Endothelial cell of umbilical vein (primary cell): Measurements from ENCODE around the gene DLGAP1. TPM values are rescaled to one million over a fixed set of nuclear protein-coding genes. Genes with fewer than 3 reads are reported as not detected.

Experiments
- BruUV-seq: library from RNA; stranded (reverse); fragments of 400-500 nt; replicated peaks from 2 replicates; lab custom pipeline; 2021; lab: Mats Ljungman, UMichigan
- CTCF ChIA-PET: fragments of 300-600, 350-600 bp; sonication (Branson Sonifier 250); formaldehyde crosslinking; loops from one replicate; lab custom pipeline; 2021; ENCODE audit warnings: antibody characterized with exemption, inconsistent platforms; lab: Charles Lee
- POLR2A ChIA-PET: fragments of 300-600, 350-600 bp; sonication (Branson Sonifier 250); formaldehyde crosslinking; loops from one replicate; lab custom pipeline; 2021; ENCODE audit warnings: antibody characterized with exemption, inconsistent platforms; lab: Charles Lee
- DNase-seq: peaks from one replicate; pipeline ENCODE4 v3.0.0-alpha.2; 2011; ENCODE audit warnings: low read depth, low spot score
- FAIRE-seq: peaks from 2 replicates; lab custom pipeline; 2011; peaks lifted over from hg19 to GRCh38; lab: Jason Lieb, UNC
- H2AFZ ChIP-seq: 2 replicates; pipeline ENCODE4 v1.6.0; 2012; ENCODE audit warnings: low read depth, low read length, control low read depth, inconsistent platforms
- H3K27ac ChIP-seq: 2 replicates; pipeline ENCODE4 v1.5.1; 2011; ENCODE audit warnings: low read depth, mild to moderate bottlenecking, control low read depth, low read length, moderate library complexity; ENCODE audit not compliant: insufficient read depth
- H3K27me3 ChIP-seq, 2 experiments: 2 replicates each; pipeline versions ENCODE4 v1.6.0 to v1.6.1; 2011; ENCODE audit warnings: low read length in 2 of 2, mixed read lengths in 1 of 2; ENCODE audit not compliant: control insufficient read depth in 2 of 2, insufficient read depth in 2 of 2
- H3K36me3 ChIP-seq, 2 experiments: 2 replicates in 1 of 2; 3 replicates in 1 of 2; pipeline ENCODE4 v1.5.1; 2011; ENCODE audit warnings: low read length in 2 of 2, mild to moderate bottlenecking in 1 of 2, moderate library complexity in 1 of 2; ENCODE audit not compliant: control insufficient read depth in 2 of 2, insufficient read depth in 2 of 2; ENCODE audit errors: extremely low read depth in 1 of 2
- H3K4me1 ChIP-seq: 3 replicates; pipeline ENCODE4 v1.5.1; 2011; ENCODE audit warnings: mild to moderate bottlenecking, low read length; ENCODE audit not compliant: control insufficient read depth, insufficient read depth; ENCODE audit errors: extremely low read depth
- H3K4me2 ChIP-seq: 2 replicates; pipeline ENCODE4 v1.6.1; 2011; ENCODE audit warnings: low read length, control low read depth, mixed read lengths; ENCODE audit not compliant: insufficient read depth
- H3K4me3 ChIP-seq, 3 experiments: fragments of 200-600 bp in 1 of 3; sonication (generic), shearing (Covaris generic) in 1 of 3; replicated peaks in 1 of 3; 2 replicates each; pipeline ENCODE4 v1.5.1; 2011 to 2016; ENCODE audit warnings: control low read depth in 3 of 3, low read length in 3 of 3, mild to moderate bottlenecking in 2 of 3, inconsistent platforms in 1 of 3, low read depth in 1 of 3, moderate library complexity in 1 of 3; ENCODE audit not compliant: insufficient read depth in 1 of 3
- H3K79me2 ChIP-seq: 2 replicates; pipeline ENCODE4 v1.6.0; 2012; ENCODE audit warnings: low read length, inconsistent platforms; ENCODE audit not compliant: control insufficient read depth, insufficient read depth
- H3K9ac ChIP-seq: replicated peaks from 2 replicates; pipeline ENCODE3; 2011; ENCODE audit warnings: low read length, control low read depth; ENCODE audit not compliant: insufficient read depth; ENCODE audit errors: extremely low read depth
- H3K9me1 ChIP-seq: replicated peaks from 3 replicates; pipeline ENCODE4 v1.6.0; 2011; ENCODE audit warnings: mild to moderate bottlenecking, low read length; ENCODE audit not compliant: control insufficient read depth, insufficient read depth; ENCODE audit errors: extremely low read depth
- H3K9me3 ChIP-seq: replicated peaks from 2 replicates; pipeline ENCODE4 v1.5.1; 2012; ENCODE audit warnings: low read length, inconsistent platforms; ENCODE audit not compliant: control insufficient read depth, insufficient read depth
- H4K20me1 ChIP-seq: replicated peaks from 2 replicates; pipeline ENCODE3; 2011; ENCODE audit warnings: mild to moderate bottlenecking, low read length; ENCODE audit not compliant: control insufficient read depth, insufficient read depth; ENCODE audit errors: extremely low read depth
- CTCF ChIP-seq, 2 donors: IDR thresholded peaks; 1 replicate in 1 of 2; 2 replicates in 1 of 2; pipeline ENCODE4 v1.5.1; 2011; ENCODE audit warnings: low read length in 2 of 2, mild to moderate bottlenecking in 2 of 2, moderate library complexity in 2 of 2, control low read depth in 1 of 2, inconsistent platforms in 1 of 2, low read depth in 1 of 2; ENCODE audit not compliant: insufficient read depth in 1 of 2; ENCODE audit errors: extremely low read depth in 1 of 2
- EZH2 ChIP-seq: IDR thresholded peaks from 2 replicates; pipeline ENCODE4 v1.6.1; 2012; ENCODE audit warnings: borderline replicate concordance, low read depth, mild to moderate bottlenecking, moderate library complexity, low read length, inconsistent platforms; ENCODE audit not compliant: severe bottlenecking
- FOS ChIP-seq: IDR thresholded peaks from 2 replicates; pipeline ENCODE4 v1.6.1; 2011; ENCODE audit warnings: mild to moderate bottlenecking, low read length, moderate library complexity, borderline replicate concordance; ENCODE audit not compliant: insufficient read depth
- GATA2 ChIP-seq: IDR thresholded peaks from 2 replicates; pipeline ENCODE4 v1.7.0; 2011; ENCODE audit warnings: low read depth, mild to moderate bottlenecking, moderate library complexity, mixed read lengths, low read length; ENCODE audit not compliant: insufficient read length, insufficient read depth
- JUN ChIP-seq: IDR thresholded peaks from 2 replicates; pipeline ENCODE4 v1.6.1; 2011; ENCODE audit warnings: borderline replicate concordance, low read depth; ENCODE audit not compliant: insufficient read length, insufficient read depth
- MAX ChIP-seq: IDR thresholded peaks from 2 replicates; pipeline ENCODE4 v1.6.1; 2011; ENCODE audit not compliant: insufficient read depth, insufficient read length
- MYC ChIP-seq: IDR thresholded peaks from one replicate; pipeline ENCODE4 v1.6.1; 2011; ENCODE audit warnings: mild to moderate bottlenecking, low read depth, low read length
- POLR2A ChIP-seq: IDR thresholded peaks from 2 replicates; pipeline ENCODE4 v1.6.1; 2012; ENCODE audit warnings: low read depth, mild to moderate bottlenecking, control low read depth, low read length
- POLR2AphosphoS5 ChIP-seq: IDR thresholded peaks from 2 replicates; pipeline ENCODE4 v1.6.1; 2012; ENCODE audit warnings: low read depth, mild to moderate bottlenecking, control low read depth, low read length, moderate library complexity; ENCODE audit not compliant: insufficient read depth
- dilution Hi-C: fragments of 300-500 bp; cut with MboI; formaldehyde crosslinking; loops from one replicate; pipeline ENCODE4 v1.15.0; 2019; ENCODE audit warnings: low sequenced_read_pairs; ENCODE audit not compliant: extremely low pct_ligation_motif_present
- intact Hi-C: fragments of 100-400 bp; cut with micrococcal nuclease; formaldehyde crosslinking; loops from one replicate; pipeline ENCODE4 v1.10.0; 2022
- polyA plus RNA-seq, 4 experiments: library from polyadenylated mRNA; depleted of rRNA in 3 of 4; stranded (reverse) in 3 of 4; unstranded in 1 of 4; fragments of >200 nt; gene quantifications; 2 replicates each; pipeline versions ENCODE4 v1.2.1 to v1.2.3, GENCODE V29; 2011 to 2012; ENCODE audit warnings: missing spikeins in 1 of 4
- total RNA-seq: library from RNA; stranded (reverse); gene quantifications from 2 replicates; pipeline ENCODE4 v1.2.3, GENCODE V29; 2021

Gene DLGAP1
- total and polyA plus RNA-seq, 2 donors (not counting 3 experiments of a cell fraction or from before 2014, with no cell fraction given) = 0.04 TPM; not detected in 1

- TF ChIP-seq FOS (no peak), EZH2 (no peak)
- H3K4me2 ChIP-seq = no peak overlapping the region
- ChIA-PET POLR2A (no interaction called here), CTCF (no interaction called here)
- H3K4me3 ChIP-seq = no peak overlapping the region
- H3K9me1 ChIP-seq = no peaks in the 10 kb centered on the region
- no peaks in the 10 kb centered on the region for H3K4me1 ChIP-seq
- no TSS peak for BruUV-seq
- DNase-seq (no peak), FAIRE-seq (no peak)
- H3K9me3 ChIP-seq = no peaks in the 10 kb centered on the region
- dilution Hi-C loops (no loop called here), intact Hi-C loops (no loop called here)
- no peak overlapping the region for H2AFZ ChIP-seq
- no peak overlapping the region for H3K9ac ChIP-seq
- no peak overlapping the region for H3K27ac ChIP-seq
- H3K36me3 ChIP-seq = no peaks in the 10 kb centered on the region
- H3K79me2 ChIP-seq = no peaks in the 10 kb centered on the region
- no peaks in the 10 kb centered on the region for H4K20me1 ChIP-seq
- H3K27me3 ChIP-seq = no peaks in the 10 kb centered on the region
Measured at GRCh38 chr18:3952031-3952430, 503.1 kb downstream of the DLGAP1 start.

- H3K9me3 ChIP-seq = no peaks in the 10 kb centered on the region
- ChIA-PET POLR2A (no interaction called here), CTCF (interaction anchor here (1.4 kb wide), 1 partner anchor 44 kb away, joined by 4 read pairs; no protein-coding TSS in a partner anchor)
- dilution Hi-C loops (no loop called here), intact Hi-C loops (no loop called here)
- no peaks in the 10 kb centered on the region for H4K20me1 ChIP-seq
- no peaks in the 10 kb centered on the region for H3K36me3 ChIP-seq
- no peak overlapping the region for H3K9ac ChIP-seq
- no peaks in the 10 kb centered on the region for H3K27me3 ChIP-seq
- no peak overlapping the region for H3K4me3 ChIP-seq
- TF ChIP-seq CTCF (IDR thresholded peaks at IDR 0.05; ENCODE audit: extremely low read depth in 1 of 2, insufficient read depth in 1 of 2, low read depth in 1 of 2, low read length in 2 of 2) (no peak), EZH2 (no peak), GATA2 (no peak), MAX (no peak), POLR2A (no peak), JUN (no peak), POLR2AphosphoS5 (no peak), MYC (no peak), FOS (no peak)
- no peak overlapping the region for H3K27ac ChIP-seq
- BruUV-seq = no TSS peak
- FAIRE-seq = no peak
- H3K4me1 ChIP-seq = no peaks in the 10 kb centered on the region
- no peak overlapping the region for H2AFZ ChIP-seq
- no peak overlapping the region for H3K4me2 ChIP-seq
- no peaks in the 10 kb centered on the region for H3K9me1 ChIP-seq
- no peak for DNase-seq
- H3K79me2 ChIP-seq = no peaks in the 10 kb centered on the region
Measured at GRCh38 chr18:3950668-3951404, 504.3 kb downstream of the DLGAP1 start.
